Esophagus (tissue), 2 donors: Measurements from ENCODE around the gene PARG. TPM values are rescaled to one million over a fixed set of nuclear protein-coding genes. Genes with fewer than 3 reads are reported as not detected.
"Not testable (repeated sequence)": the region's sequence is repeated elsewhere in the genome, so short reads cannot be mapped to it uniquely, and the experiment has no call there.

Experiments
- H3K27ac ChIP-seq, 2 donors: one replicate each; pipeline ENCODE4 v1.5.1; 2013; ENCODE audit warnings: low read depth in 2 of 2, mild to moderate bottlenecking in 2 of 2, inconsistent platforms in 1 of 2, low read length in 1 of 2, moderate library complexity in 1 of 2
- H3K27me3 ChIP-seq, 2 donors: one replicate each; pipeline ENCODE4 v1.6.1; 2013; ENCODE audit warnings: low read length in 2 of 2, control low read depth in 1 of 2, mild to moderate bottlenecking in 1 of 2; ENCODE audit not compliant: insufficient read depth in 2 of 2, control insufficient read depth in 1 of 2
- H3K36me3 ChIP-seq, 2 donors: one replicate each; pipeline ENCODE4 v1.6.1; 2013; ENCODE audit warnings: low read length in 1 of 2; ENCODE audit not compliant: control insufficient read depth in 2 of 2, insufficient read depth in 2 of 2
- H3K4me1 ChIP-seq, 2 donors: one replicate each; pipeline ENCODE4 v1.6.1; 2013; ENCODE audit warnings: low read length in 1 of 2; ENCODE audit not compliant: control insufficient read depth in 2 of 2, insufficient read depth in 2 of 2
- H3K4me3 ChIP-seq, 2 donors: one replicate each; pipeline ENCODE4 v1.5.1; 2013; ENCODE audit warnings: low read length in 2 of 2, mild to moderate bottlenecking in 2 of 2, low read depth in 1 of 2, moderate library complexity in 1 of 2
- H3K9me3 ChIP-seq, 2 donors: one replicate each; pipeline ENCODE4 v1.6.1; 2013; ENCODE audit warnings: mild to moderate bottlenecking in 2 of 2, low read depth in 1 of 2, low read length in 1 of 2, moderate library complexity in 1 of 2; ENCODE audit not compliant: control insufficient read depth in 2 of 2, insufficient read depth in 1 of 2
- WGBS, 2 donors: extraction: QIAGEN DNeasy Blood & Tissue Kit; methylation state at CpG; one replicate each; pipeline ENCODE4 v1.1.7; 2013; 5-methylcytosine and 5-hydroxymethylcytosine counted together
- polyA plus RNA-seq, 2 donors: library from polyadenylated mRNA; stranded (reverse); fragments of 200-250 nt; gene quantifications; one replicate each; pipeline ENCODE4 v1.2.3, GENCODE V29; 2013
- donor health status: healthy with polysubstance abuse.
- donor health status: Bipolar disorder and iron deficiency.

Gene PARG
- polyA plus RNA-seq, 2 donors, result 3.1 to 7.6 TPM

DNA sequence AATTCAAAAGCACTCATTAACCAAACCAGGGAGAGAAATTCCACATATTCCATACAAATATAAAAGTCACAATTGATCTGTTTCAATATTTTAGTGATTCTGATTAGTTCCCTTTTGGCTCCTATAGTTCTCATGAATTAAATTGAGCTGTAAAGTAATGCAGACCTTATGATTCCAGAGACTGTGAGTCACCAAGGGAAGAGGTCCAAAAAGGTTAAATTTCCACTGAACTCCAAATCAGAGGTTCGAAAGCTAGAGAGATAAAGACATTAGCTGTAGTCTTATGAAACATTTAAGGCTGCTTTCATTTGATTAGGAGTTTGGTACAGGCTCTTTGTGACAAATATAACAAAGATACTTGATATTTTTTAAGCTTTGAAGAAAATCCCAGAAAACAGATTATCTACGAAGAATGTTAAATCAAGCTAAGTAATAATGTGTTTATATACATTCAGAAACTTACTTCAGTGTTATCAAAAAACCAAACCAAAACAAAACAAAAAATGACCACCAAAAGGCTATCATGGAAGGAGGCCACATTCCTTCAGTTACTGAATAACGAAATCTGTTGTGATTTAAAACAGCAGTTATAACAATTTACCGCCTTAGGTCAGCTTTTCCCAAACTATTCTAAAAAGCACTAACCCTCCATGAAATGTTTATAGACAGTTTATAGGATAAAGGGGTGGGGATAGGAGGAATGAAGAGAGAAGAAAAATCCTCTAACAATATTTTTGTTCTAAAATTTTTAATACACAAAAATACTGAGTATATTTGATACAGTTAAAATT, 33.3 kb downstream of the PARG start:
- not testable (repeated sequence) for H3K36me3 ChIP-seq, H3K4me1 ChIP-seq, H3K4me3 ChIP-seq, H3K9me3 ChIP-seq, H3K27ac ChIP-seq, H3K27me3 ChIP-seq
- 72 to 80% methylated on average over 4 of the region's 4 CpGs for WGBS, 2 donors

DNA sequence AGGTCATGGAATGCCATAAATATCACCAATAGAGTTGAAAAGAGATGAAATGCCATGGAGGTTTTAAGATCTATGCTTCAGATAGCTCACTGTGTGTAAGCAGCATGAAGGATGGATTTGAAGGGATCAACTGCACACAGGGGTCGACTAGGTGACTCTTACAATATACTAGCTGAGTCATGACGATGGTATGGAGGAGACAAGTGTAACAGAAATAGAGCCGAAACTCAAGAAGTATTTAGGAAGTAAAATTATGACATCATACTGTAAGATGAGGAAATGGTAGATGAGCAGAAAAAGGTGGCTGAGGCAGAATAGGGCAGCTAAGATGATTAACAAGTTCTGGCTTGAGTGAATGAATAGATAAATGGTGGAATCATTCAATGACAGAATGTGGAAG, 38.0 kb downstream of the PARG start:
- not testable (repeated sequence) for H3K4me3 ChIP-seq, H3K9me3 ChIP-seq, H3K36me3 ChIP-seq, H3K27me3 ChIP-seq, H3K4me1 ChIP-seq, H3K27ac ChIP-seq
- WGBS, 2 donors, result 81 to 84% methylated on average over 3 of the region's 3 CpGs

DNA sequence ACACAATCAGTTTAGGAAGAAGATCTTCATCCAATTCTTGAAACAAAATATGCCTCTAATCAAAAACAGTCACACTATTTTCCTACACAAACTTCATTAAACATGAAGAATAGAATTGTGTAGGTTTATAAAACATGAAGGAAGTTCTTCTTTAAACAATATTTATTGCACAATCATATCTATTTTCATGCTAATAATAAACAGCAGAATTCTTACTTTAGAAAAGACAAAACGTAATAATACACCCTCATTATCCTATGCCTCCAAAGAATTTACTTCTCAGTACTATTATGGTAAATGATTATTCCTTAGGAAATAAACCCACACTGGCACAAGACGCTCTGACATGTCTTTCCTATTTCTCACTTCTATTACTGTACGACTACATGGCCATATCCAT, 41.4 kb downstream of the PARG start:
- 86 to 87% methylated on average over 2 of the region's 3 CpGs for WGBS, 2 donors
- H3K27me3 ChIP-seq, H3K9me3 ChIP-seq, H3K36me3 ChIP-seq, H3K27ac ChIP-seq, H3K4me1 ChIP-seq, H3K4me3 ChIP-seq: not testable (repeated sequence)

DNA sequence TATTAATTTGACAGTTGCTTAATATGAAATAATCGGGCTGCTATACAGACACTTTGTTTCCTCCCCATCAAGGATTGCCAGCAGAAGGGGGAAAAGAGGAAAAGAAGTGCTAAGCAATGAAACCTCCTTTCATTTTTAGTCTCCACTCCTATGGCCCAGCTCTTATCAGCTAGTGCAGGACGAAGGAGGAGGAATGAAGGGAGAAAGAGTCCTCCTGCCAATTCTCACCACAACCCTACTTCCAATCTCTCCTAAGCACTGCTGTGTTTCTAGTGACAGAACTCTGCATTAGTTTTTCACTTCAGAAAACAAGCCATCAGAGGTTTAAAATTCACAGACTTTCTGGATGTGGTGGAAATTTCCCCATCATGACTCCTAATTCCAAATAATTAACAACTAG, 41.8 kb downstream of the PARG start:
- not testable (repeated sequence) for H3K9me3 ChIP-seq, H3K27ac ChIP-seq, H3K27me3 ChIP-seq, H3K4me1 ChIP-seq, H3K36me3 ChIP-seq, H3K4me3 ChIP-seq
- 100% methylated on average over 1 of the region's 2 CpGs for WGBS, 2 donors

DNA sequence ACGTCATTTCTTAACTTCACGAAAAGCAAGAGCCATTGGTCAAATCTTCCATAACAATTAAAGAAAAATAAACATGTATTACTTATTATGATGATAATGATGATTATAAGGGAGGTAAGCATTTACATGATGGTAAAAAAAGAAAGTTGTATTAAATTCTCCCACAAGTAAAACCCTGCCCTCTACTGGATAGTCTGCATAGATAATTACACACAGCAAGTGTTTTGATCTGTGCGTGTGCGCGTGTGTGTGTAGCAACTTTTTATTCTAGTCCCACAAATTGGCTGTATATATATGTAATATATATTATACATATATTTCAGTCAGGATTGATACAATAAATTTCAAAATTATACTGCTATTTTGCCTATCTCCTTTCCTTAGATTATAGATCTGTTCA, 51.8 kb downstream of the PARG start:
- not testable (repeated sequence) for H3K4me3 ChIP-seq, H3K27ac ChIP-seq, H3K36me3 ChIP-seq, H3K4me1 ChIP-seq, H3K27me3 ChIP-seq, H3K9me3 ChIP-seq
- 97 to 99% methylated on average over 5 of the region's 5 CpGs for WGBS, 2 donors

DNA sequence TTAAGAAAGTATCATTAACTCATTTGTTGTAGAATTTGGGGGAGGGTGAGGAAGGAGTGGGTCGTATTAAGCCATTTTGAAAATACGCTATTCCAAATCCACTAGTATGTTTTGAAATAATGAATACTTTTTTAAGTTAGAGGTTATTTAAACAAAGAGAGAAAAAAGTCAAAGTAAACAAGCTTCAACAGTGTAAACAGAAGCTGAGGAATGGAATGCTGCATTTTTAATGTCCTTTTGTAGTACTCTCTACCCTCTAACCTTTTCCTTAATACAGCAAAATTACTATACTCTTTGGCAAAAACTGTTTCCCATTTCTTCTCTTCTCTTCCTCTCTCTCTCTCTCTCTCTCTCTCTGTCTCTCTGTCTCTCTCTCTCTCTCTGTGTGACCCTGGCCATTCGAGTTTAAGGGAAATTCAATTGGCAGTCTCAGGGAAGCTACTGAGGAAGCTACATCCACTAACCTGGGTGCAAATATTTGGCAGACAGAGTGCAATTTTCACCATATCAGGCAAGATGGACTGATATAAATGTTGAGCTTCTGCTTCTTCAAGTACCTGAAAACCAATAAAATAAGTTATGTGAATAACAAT, 57.0 kb downstream of the PARG start:
- not testable (repeated sequence) for H3K4me1 ChIP-seq, H3K27ac ChIP-seq, H3K9me3 ChIP-seq, H3K27me3 ChIP-seq, H3K4me3 ChIP-seq, H3K36me3 ChIP-seq
- WGBS, 2 donors, result 43 to 49% methylated on average over 1 of the region's 3 CpGs

DNA sequence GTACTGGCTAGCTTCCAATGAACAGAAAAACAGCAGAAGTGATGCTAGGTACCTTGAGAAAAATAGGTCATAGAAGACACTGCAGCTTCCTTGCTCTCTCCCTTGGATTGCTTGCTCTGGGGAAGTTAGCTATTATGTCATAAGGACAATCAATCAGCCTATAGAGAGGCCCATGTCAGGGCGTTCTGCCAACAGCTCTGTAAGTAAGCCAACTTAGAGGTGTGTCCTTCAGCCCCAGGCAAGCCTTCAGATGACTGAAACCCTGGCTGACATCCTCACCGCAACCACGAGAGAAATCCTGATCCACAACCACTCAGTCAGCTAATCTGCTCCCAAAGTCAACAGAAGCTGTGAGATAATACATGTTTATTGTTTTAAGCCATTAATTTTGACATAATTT, 58.0 kb downstream of the PARG start:
- not testable (repeated sequence) for H3K4me3 ChIP-seq, H3K9me3 ChIP-seq, H3K27ac ChIP-seq, H3K27me3 ChIP-seq, H3K36me3 ChIP-seq, H3K4me1 ChIP-seq
- WGBS, 2 donors, result 57 to 100% methylated on average over 1 of the region's 3 CpGs

DNA sequence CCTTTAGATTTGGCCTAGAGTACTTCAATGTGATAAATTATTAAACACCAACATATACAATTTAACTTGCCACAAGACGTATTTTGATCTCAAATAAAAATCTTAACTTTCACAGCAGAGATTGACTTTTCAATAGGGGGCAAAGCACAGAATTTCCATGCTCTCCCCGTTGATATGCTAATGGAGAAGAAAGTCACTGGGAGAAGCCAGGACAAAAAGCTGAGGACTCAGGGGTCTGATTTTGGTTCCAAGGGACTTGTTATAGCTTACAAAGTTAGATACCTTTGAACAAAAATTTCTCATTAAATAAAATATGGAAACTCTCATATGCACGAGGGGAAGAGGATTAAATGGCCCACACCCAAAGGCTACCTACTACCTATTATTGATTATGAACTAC, 59.5 kb downstream of the PARG start:
- H3K4me3 ChIP-seq, H3K27ac ChIP-seq, H3K36me3 ChIP-seq, H3K9me3 ChIP-seq, H3K4me1 ChIP-seq, H3K27me3 ChIP-seq: not testable (repeated sequence)
- WGBS, 2 donors, result 91 to 95% methylated on average over 3 of the region's 3 CpGs

DNA sequence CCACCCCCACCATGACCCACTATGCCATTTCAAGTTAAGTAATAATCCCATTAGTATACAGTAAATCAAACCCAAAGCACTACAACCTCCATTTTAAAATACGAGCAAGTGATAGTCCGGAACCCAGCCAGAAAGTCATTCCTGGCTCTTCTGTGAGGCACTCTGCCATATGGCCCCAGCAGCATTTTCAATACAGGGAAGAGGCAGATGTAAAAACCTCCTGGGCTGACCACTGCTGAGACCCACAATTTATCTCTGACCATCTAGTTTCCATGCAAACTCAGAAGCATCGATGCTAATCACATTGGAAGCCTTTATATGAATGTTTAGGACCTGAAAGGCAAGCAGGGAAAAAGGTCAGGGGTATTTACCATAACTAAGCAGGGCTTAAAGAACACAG, 69.1 kb downstream of the PARG start:
- not testable (repeated sequence) for H3K27me3 ChIP-seq, H3K4me1 ChIP-seq, H3K9me3 ChIP-seq, H3K27ac ChIP-seq, H3K36me3 ChIP-seq, H3K4me3 ChIP-seq
- no CpG with 5 or more reads among the region's 3 CpGs for WGBS, 2 donors

DNA sequence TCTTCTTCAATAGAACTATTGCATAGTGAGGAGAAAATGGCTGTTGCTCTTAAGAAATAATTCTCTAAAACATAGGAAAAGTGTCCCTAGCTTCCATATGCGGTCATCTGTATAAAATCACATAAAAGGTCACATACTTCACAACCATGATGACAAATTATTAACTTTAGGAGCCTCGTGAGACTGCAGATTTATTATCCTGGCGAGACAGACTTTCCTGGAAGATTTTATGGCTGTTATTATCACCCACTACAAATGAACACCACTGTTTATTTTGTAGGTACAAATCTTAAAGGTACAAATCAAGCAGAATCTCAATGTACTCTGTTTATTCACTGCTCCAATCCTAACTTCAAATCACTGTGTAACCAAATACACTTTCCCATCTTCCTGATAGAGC, 70.4 kb downstream of the PARG start:
- not testable (repeated sequence) for H3K27ac ChIP-seq, H3K36me3 ChIP-seq, H3K4me1 ChIP-seq, H3K27me3 ChIP-seq, H3K9me3 ChIP-seq, H3K4me3 ChIP-seq
- no CpG with 5 or more reads among the region's 3 CpGs for WGBS, 2 donors
